HCT116 (cell line): ENCODE data around the gene GRIK3. TPM values are rescaled to one million over a fixed set of nuclear protein-coding genes. Genes with fewer than 3 reads are reported as not detected.

Experiments
- ATAC-seq: fragments of 200-7000 bp; cut with Tn5 transposase; 2 replicates; pipeline ENCODE4 v1.9.1; 2020; ENCODE audit warnings: mild to moderate bottlenecking, moderate library complexity
- BruUV-seq: library from RNA; stranded (reverse); fragments of 400-500 nt; replicated peaks from 2 replicates; lab custom pipeline; 2021; lab: Mats Ljungman, UMichigan
- CTCF ChIA-PET: fragments of 300-600 bp; sonication (Branson Sonifier 250); formaldehyde crosslinking; loops from one replicate; lab custom pipeline; 2021; ENCODE audit warnings: antibody characterized with exemption; lab: Charles Lee
- POLR2A ChIA-PET: fragments of 300-600, 350-600 bp; sonication (Branson Sonifier 250); formaldehyde crosslinking; loops from one replicate; lab custom pipeline; 2021; ENCODE audit warnings: antibody characterized with exemption; lab: Charles Lee
- RAD21 ChIA-PET, 2 experiments: fragments of 300-600 bp; sonication (Branson Sonifier 250); formaldehyde crosslinking; loops; one replicate each; lab custom pipeline; 2023; ENCODE audit warnings: low total read pairs in 2 of 2; ENCODE audit not compliant: uncharacterized antibody in 2 of 2, unreplicated experiment in 2 of 2, low non-redundant PET in 1 of 2; lab: Charles Lee
- DNase-seq: peaks from one replicate; pipeline ENCODE4 v3.0.0-alpha.2; 2010; ENCODE audit warnings: low read depth, low spot score
- H2AFZ ChIP-seq: fragments of 200-600 bp; shearing (Covaris generic), sonication (generic); 2 replicates; pipeline ENCODE4 v1.6.1; 2017; ENCODE audit warnings: low read depth, mixed run types, mixed read lengths, antibody characterized with exemption, low read length; ENCODE audit not compliant: poor library complexity, severe bottlenecking
- H3K27ac ChIP-seq: 2 replicates; pipeline ENCODE4 v1.5.1; 2012; ENCODE audit warnings: low read depth, low read length
- H3K27me3 ChIP-seq: fragments of 200-600 bp; sonication (generic); 2 replicates; pipeline ENCODE4 v1.6.1; 2016; ENCODE audit warnings: mixed run types, low read length, mixed read lengths; ENCODE audit not compliant: insufficient read depth
- H3K36me3 ChIP-seq, 2 experiments: fragments of 200-500 bp in 1 of 2; fragments of 200-600 bp in 1 of 2; sonication (Bioruptor generic) in 1 of 2; sonication (generic) in 1 of 2; 2 replicates each; pipeline versions ENCODE4 v1.5.1 to v1.6.1; 2014 to 2016; ENCODE audit warnings: low read length in 2 of 2, inconsistent platforms in 1 of 2, mixed read lengths in 1 of 2, mixed run types in 1 of 2; ENCODE audit not compliant: insufficient read depth in 2 of 2, control insufficient read depth in 1 of 2
- H3K4me1 ChIP-seq, 2 experiments: fragments of 200-600 bp in 1 of 2; sonication (generic) in 1 of 2; 2 replicates each; pipeline versions ENCODE4 v1.5.1 to v1.6.1; 2012 to 2017; ENCODE audit warnings: low read length in 2 of 2, inconsistent platforms in 1 of 2, mild to moderate bottlenecking in 1 of 2, mixed read lengths in 1 of 2, mixed run types in 1 of 2, moderate library complexity in 1 of 2; ENCODE audit not compliant: insufficient read depth in 2 of 2, control insufficient read depth in 1 of 2
- H3K4me2 ChIP-seq: fragments of 200-600 bp; sonication (generic); 2 replicates; pipeline ENCODE4 v1.6.1; 2017; ENCODE audit warnings: mixed run types, low read length, mixed read lengths
- H3K4me3 ChIP-seq, 2 experiments: fragments of 200-600 bp in 1 of 2; sonication (generic) in 1 of 2; replicated peaks in 1 of 2; 2 replicates each; pipeline ENCODE4 v1.5.1; 2011 to 2016; ENCODE audit warnings: low read length in 2 of 2, control low read depth in 1 of 2, low read depth in 1 of 2, mild to moderate bottlenecking in 1 of 2, mixed read lengths in 1 of 2, mixed run types in 1 of 2
- H3K79me2 ChIP-seq: fragments of 200-600 bp; sonication (generic); 2 replicates; pipeline ENCODE4 v1.6.1; 2017; ENCODE audit warnings: mild to moderate bottlenecking, mixed run types, low read length, moderate library complexity, mixed read lengths; ENCODE audit not compliant: insufficient read depth
- H3K9ac ChIP-seq: fragments of 200-600 bp; sonication (generic); 2 replicates; pipeline ENCODE4 v1.6.1; 2016; ENCODE audit warnings: low read length, mixed read lengths
- H3K9me2 ChIP-seq: fragments of 200-600 bp; sonication (generic), shearing (Covaris generic); 2 replicates; pipeline ENCODE4 v1.6.1; 2017; ENCODE audit warnings: mixed run types, mild to moderate bottlenecking, moderate library complexity; ENCODE audit not compliant: insufficient read depth
- H3K9me3 ChIP-seq, 2 experiments: fragments of 200-500 bp in 1 of 2; fragments of 200-600 bp in 1 of 2; sonication (Bioruptor generic) in 1 of 2; sonication (generic) in 1 of 2; 2 replicates each; pipeline ENCODE4 v1.6.1; 2014 to 2017; ENCODE audit warnings: low read length in 2 of 2, mixed read lengths in 2 of 2, inconsistent platforms in 1 of 2, low read depth in 1 of 2, mild to moderate bottlenecking in 1 of 2, mixed run types in 1 of 2, moderate library complexity in 1 of 2; ENCODE audit not compliant: control insufficient read depth in 1 of 2, insufficient read depth in 1 of 2
- H4K20me1 ChIP-seq: fragments of 200-600 bp; sonication (generic), shearing (Covaris generic); 2 replicates; pipeline ENCODE4 v1.6.1; 2017; ENCODE audit warnings: mixed run types, mild to moderate bottlenecking, moderate library complexity; ENCODE audit not compliant: insufficient read depth
- CBX3 ChIP-seq: IDR thresholded peaks from 2 replicates; pipeline ENCODE4 v1.6.1; 2012; ENCODE audit warnings: low read depth
- CEBPB ChIP-seq: IDR thresholded peaks from 2 replicates; pipeline ENCODE4 v1.6.1; 2012; ENCODE audit warnings: low read depth
- EGR1 ChIP-seq: IDR thresholded peaks from 2 replicates; pipeline ENCODE4 v1.6.1; 2012; ENCODE audit warnings: low read depth
- ELF1 ChIP-seq: IDR thresholded peaks from 2 replicates; pipeline ENCODE4 v1.6.1; 2012; ENCODE audit warnings: low read depth, borderline replicate concordance
- EZH2 ChIP-seq: fragments of 200-600 bp; sonication (generic); IDR thresholded peaks from 2 replicates; pipeline ENCODE4 v1.6.1; 2017; ENCODE audit warnings: antibody characterized with exemption, mixed run types
- EZH2phosphoT487 ChIP-seq: fragments of 200-600 bp; IDR thresholded peaks from 2 replicates; pipeline ENCODE4 v1.6.1; 2018; ENCODE audit warnings: antibody characterized with exemption, borderline replicate concordance
- FOSL1 ChIP-seq: IDR thresholded peaks from 2 replicates; pipeline ENCODE4 v1.6.1; 2012; ENCODE audit warnings: low read depth
- JUND ChIP-seq: IDR thresholded peaks from 2 replicates; pipeline ENCODE4 v1.6.1; 2012
- POLR2A ChIP-seq: IDR thresholded peaks from 2 replicates; pipeline ENCODE4 v1.7.0; 2011; ENCODE audit warnings: borderline replicate concordance; ENCODE audit not compliant: insufficient read depth, insufficient read length; ENCODE audit errors: extremely low read depth
- POLR2AphosphoS5 ChIP-seq: IDR thresholded peaks from 2 replicates; pipeline ENCODE4 v1.6.1; 2011; ENCODE audit warnings: mild to moderate bottlenecking, low read depth, low read length, moderate library complexity
- SIN3A ChIP-seq: IDR thresholded peaks from 2 replicates; pipeline ENCODE4 v1.6.1; 2012; ENCODE audit warnings: low read depth
- SP1 ChIP-seq: IDR thresholded peaks from 2 replicates; pipeline ENCODE4 v1.6.1; 2012; ENCODE audit warnings: low read depth
- SRF ChIP-seq: IDR thresholded peaks from 2 replicates; pipeline ENCODE4 v1.6.1; 2012; ENCODE audit warnings: low read depth
- TCF7L2 ChIP-seq: IDR thresholded peaks from 2 replicates; pipeline ENCODE4 v1.7.0; 2011; ENCODE audit warnings: borderline replicate concordance, inconsistent platforms; ENCODE audit not compliant: insufficient read depth, insufficient read length; ENCODE audit errors: extremely low read depth
- YY1 ChIP-seq: IDR thresholded peaks from 2 replicates; pipeline ENCODE4 v1.6.1; 2011; ENCODE audit warnings: low read length, low read depth, moderate library complexity, mild to moderate bottlenecking; ENCODE audit not compliant: insufficient replicate concordance; ENCODE audit errors: extremely low read depth
- ZFX ChIP-seq: fragments of 450-650 bp; IDR thresholded peaks from 2 replicates; pipeline ENCODE4 v1.6.1; 2017
- intact Hi-C: fragments of 100-400 bp; cut with micrococcal nuclease; formaldehyde crosslinking; loops from 2 replicates; pipeline ENCODE4 v1.10.0; 2022
- total RNA-seq: library from RNA; stranded (reverse); gene quantifications from one replicate; pipeline ENCODE4 v1.2.1, GENCODE V29; 2021; ENCODE audit not compliant: unreplicated experiment
- TF ChIP-seq, protein P1 (sequence below): IDR thresholded peaks from 2 replicates; pipeline ENCODE4 v1.6.1; 2012
- TF ChIP-seq, protein P2 (sequence below): IDR thresholded peaks from 2 replicates; pipeline ENCODE4 v1.6.1; 2012; ENCODE audit warnings: low read depth

The GRIK3 gene
- total RNA-seq, 1 experiment from 2014 or later: not detected

DNA sequence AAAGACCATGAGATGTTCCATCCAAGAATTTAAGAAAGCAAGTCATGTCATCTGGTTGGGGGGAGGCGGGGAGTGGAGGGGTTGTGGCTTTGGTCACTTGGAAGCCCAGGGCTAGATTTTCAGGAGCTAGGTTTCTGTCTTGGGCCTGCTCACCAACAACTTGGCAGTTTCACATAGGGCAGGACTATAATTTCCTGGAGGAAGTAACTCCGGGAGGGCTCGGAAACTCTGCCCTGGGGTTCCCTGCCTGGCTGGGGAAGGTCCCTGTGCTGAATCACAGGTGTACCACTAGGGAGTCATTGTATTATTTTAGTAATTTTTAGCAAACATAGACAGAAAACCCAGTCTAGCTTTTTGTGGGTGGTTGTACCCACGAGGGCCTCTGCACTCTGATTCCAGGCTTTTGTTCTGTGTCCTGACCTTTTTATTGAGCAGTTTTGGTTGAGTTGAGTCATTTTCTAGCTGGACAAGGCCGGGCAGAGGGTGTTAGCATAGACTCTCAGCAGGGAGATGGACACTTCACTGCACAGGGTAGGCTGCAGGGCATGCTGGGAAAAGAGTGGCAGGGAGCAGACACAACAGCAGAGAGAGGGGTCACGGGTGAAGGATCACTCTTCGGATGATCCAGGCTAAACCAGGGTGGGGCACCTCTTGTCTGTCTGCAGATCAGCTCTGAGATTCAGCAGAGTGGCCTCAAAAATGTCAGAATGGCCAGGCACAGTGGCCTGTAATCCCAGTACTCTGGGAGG is 144.7 kb downstream of the GRIK3 start:
- intact Hi-C loops: no loop called here
- no peaks in the 10 kb centered on the region for H3K36me3 ChIP-seq
- no peaks in the 10 kb centered on the region for H3K4me1 ChIP-seq
- H4K20me1 ChIP-seq: no peaks in the 10 kb centered on the region
- no peak for DNase-seq
- H3K9me2 ChIP-seq: no peaks in the 10 kb centered on the region
- H2AFZ ChIP-seq: no peak overlapping the region
- no peaks in the 10 kb centered on the region for H3K79me2 ChIP-seq
- no peak overlapping the region for H3K27ac ChIP-seq
- H3K4me2 ChIP-seq: no peak overlapping the region
- TF ChIP-seq FOSL1: no peak
- no peak overlapping the region for H3K9ac ChIP-seq
- ChIA-PET POLR2A (no interaction called here), CTCF (no interaction called here), RAD21 (no interaction called here)
- no peak overlapping the region for H3K4me3 ChIP-seq
- no TSS peak for BruUV-seq
- no peak for ATAC-seq
- no peaks in the 10 kb centered on the region for H3K9me3 ChIP-seq
- peaks cover 37% of the 10 kb centered on the region for H3K27me3 ChIP-seq

DNA sequence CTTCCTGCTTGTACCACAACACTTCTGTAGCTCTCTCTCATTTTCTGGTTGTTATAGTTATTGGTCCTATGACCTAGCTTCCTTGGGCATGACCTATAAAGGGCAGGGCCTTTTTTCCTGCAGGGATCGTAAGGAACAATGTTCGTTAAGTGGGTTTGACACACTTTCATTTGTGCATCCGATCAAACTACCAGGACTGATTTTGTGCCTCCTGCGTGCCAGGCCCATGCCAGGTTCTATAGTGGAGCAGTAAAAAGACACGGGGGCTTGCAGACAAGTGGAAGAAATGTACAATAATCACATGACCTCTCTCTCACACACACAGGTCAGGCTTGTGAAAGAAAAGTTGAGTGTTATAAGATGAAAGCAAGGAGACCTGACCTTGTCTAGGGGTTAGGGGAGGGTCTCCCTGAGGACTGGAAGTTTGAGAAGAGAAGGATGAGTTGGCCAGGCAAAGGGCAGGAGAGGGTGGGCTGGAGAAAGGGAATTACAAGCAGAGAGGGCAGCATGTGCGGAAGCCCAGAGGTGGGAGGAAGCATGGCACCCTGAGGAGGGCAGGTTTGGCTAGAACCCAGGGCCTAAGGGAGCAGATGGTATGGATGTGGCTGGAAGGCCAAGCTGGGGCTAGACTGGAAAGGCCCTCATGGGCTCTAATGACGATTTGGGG is 145.4 kb downstream of the GRIK3 start:
- H3K9me3 ChIP-seq: no peaks in the 10 kb centered on the region
- H4K20me1 ChIP-seq: no peaks in the 10 kb centered on the region
- no peaks in the 10 kb centered on the region for H3K36me3 ChIP-seq
- H2AFZ ChIP-seq: no peak overlapping the region
- H3K27ac ChIP-seq: no peak overlapping the region
- no peak overlapping the region for H3K4me3 ChIP-seq
- DNase-seq (no peak), ATAC-seq (no peak)
- H3K9me2 ChIP-seq: no peaks in the 10 kb centered on the region
- no peaks in the 10 kb centered on the region for H3K4me1 ChIP-seq
- no peaks in the 10 kb centered on the region for H3K79me2 ChIP-seq
- CTCF ChIA-PET: no interaction called here
- H3K9ac ChIP-seq: no peak overlapping the region
- RAD21 ChIA-PET: no interaction called here
- intact Hi-C loops: no loop called here
- POLR2A ChIA-PET: no interaction called here
- no TSS peak for BruUV-seq
- H3K27me3 ChIP-seq: peaks cover 31% of the 10 kb centered on the region
- H3K4me2 ChIP-seq: no peak overlapping the region
- TF ChIP-seq, protein P1, sequence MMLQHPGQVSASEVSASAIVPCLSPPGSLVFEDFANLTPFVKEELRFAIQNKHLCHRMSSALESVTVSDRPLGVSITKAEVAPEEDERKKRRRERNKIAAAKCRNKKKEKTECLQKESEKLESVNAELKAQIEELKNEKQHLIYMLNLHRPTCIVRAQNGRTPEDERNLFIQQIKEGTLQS: no peak
- TF ChIP-seq ZFX (no peak), SP1 (no peak), CBX3 (no peak), EZH2 (no peak), SRF (no peak), EZH2phosphoT487 (no peak), YY1 (no peak), TCF7L2 (no peak), EGR1 (no peak), CEBPB (no peak), POLR2A (no peak), SIN3A (no peak), JUND (no peak), POLR2AphosphoS5 (no peak), ELF1 (no peak)
- TF ChIP-seq, protein P2, sequence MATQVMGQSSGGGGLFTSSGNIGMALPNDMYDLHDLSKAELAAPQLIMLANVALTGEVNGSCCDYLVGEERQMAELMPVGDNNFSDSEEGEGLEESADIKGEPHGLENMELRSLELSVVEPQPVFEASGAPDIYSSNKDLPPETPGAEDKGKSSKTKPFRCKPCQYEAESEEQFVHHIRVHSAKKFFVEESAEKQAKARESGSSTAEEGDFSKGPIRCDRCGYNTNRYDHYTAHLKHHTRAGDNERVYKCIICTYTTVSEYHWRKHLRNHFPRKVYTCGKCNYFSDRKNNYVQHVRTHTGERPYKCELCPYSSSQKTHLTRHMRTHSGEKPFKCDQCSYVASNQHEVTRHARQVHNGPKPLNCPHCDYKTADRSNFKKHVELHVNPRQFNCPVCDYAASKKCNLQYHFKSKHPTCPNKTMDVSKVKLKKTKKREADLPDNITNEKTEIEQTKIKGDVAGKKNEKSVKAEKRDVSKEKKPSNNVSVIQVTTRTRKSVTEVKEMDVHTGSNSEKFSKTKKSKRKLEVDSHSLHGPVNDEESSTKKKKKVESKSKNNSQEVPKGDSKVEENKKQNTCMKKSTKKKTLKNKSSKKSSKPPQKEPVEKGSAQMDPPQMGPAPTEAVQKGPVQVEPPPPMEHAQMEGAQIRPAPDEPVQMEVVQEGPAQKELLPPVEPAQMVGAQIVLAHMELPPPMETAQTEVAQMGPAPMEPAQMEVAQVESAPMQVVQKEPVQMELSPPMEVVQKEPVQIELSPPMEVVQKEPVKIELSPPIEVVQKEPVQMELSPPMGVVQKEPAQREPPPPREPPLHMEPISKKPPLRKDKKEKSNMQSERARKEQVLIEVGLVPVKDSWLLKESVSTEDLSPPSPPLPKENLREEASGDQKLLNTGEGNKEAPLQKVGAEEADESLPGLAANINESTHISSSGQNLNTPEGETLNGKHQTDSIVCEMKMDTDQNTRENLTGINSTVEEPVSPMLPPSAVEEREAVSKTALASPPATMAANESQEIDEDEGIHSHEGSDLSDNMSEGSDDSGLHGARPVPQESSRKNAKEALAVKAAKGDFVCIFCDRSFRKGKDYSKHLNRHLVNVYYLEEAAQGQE: no peak
